Colon (tissue), 2 donors: Measurements from ENCODE around the gene THBS2.
"Not testable (repeated sequence)": the region's sequence is repeated elsewhere in the genome, so short reads cannot be mapped to it uniquely, and the experiment has no call there.

ENCODE experiments used
- FAIRE-seq: peaks from 2 replicates; lab custom pipeline; 2012; peaks lifted over from hg19 to GRCh38; lab: Jason Lieb, UNC
- donor health status: control.
- donor health status: control.

THBS2 gene

DNA sequence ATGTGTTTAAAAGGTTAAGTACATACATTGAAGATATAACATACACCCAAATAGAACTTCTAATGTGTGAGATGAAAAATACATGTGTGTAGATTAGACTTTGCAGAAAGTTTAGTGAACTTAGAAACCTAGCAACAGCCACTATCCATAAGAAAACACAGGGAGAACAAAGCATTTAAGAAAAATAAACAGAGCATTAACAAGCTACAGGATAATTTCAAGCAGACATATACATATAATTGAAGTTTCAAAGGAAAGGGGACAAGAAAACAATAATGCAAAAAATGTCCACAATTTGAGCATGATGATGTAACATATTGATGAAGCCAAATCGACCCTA is 18.2 kb upstream of the THBS2 start:
- no peak for FAIRE-seq

DNA sequence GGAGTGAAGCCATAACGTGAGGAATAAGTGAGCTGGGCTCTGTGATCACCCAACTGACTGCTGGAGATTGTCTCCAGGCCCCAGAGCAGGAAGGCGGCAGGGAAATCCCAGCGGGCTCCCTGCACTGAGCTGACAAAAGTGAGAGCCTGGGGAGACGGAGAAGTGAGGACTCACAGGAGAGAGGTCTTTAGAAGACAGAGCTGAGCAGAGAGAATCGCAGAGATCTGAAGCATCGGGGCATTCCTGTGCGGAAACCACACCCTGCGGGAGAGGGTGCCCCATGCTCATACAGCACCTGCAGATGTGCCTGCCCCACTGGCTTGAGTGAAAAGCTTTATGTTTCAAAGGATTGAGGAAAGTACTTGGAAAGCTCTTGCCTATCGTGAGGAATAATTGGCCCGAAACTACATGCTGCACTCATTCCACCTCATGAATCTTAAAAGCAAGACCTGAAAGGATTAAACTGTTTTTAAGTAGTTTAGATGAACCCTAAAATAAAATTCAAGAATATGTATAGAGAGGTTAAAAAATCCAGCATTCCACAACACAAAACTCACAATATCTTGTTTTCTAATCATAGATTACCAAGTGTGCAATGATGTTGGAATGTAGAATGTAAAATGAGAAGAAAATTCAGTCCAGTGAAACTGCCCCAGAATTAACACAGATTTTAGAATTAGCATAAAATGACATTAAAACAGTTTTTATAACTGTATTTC is 17.7 kb upstream of the THBS2 start:
- FAIRE-seq = no peak

DNA sequence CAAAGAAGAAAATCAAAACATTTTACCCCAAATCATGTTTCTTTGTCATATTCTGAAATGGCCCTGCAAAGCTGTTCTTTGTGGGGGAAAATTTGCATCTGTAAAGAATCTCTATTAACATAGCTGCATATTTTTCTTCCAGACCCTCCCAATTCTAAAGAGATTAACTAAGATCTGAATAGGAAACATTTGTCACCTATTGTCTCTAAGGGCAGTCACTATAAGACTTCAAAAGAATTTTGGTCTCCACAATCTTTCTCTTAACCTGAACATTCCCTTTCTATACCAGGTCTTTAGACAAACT is 16.4 kb upstream of the THBS2 start:
- not testable (repeated sequence) for FAIRE-seq

DNA sequence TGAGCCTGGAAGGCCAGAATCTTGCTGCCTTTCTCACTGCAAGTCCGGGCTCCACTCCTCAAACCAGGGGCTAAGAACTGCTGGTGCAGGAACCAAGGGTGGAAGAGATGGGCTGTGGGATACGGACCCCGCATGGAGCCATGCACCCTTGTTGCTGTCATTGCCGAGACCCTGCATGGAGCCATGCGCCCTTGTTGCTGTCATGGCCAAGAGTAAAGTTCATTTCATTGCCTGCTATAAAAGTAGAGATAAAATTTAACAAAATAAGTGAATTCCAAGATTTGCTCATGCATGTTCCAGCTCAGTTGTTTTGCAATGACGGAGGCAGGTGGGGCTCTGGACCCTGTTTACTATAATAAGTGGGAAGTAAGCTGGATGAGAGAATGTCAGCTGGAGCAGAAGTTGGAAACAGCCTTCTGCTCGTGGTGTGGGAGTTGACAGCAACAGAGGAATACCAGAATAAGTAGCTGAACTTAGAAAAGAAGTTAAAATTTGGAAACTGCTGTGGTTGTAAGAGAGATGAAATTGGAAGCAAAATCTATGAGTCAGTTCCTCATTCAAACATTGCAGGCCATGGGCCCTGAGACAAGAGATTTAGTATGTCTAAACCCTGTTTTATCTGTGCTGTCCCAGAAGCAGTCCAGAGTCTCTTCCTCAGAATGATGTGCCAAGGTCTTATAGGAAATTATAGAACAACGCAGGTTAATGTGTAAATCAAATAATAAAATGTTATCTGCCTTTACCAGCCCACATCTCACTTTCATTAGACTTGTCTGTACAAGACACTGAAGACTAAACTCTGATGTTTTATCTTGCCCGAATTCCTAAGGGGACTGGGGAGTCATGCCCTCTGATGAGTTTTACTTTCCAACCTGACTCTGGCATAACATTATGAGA is 15.8 kb upstream of the THBS2 start:
- no peak for FAIRE-seq

DNA sequence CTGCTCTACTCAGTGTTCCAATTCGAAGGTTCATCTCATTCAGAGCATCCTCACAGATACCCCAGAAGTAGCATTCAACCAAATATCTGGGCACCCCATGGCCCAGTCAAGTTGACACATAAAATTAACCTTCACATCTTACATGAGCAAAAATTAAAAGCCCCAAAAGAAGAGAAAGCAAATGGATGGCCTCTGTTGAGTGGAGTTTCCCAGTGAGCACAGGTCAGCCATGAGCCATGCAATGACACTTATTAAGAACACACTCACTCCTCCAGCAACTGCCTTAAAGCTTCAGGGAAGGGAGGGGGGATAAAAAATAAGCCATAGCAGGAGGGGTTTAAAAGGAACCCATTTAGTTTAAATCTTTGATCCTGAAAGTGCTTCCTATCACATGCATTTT is 14.6 kb upstream of the THBS2 start:
- FAIRE-seq = no peak

DNA sequence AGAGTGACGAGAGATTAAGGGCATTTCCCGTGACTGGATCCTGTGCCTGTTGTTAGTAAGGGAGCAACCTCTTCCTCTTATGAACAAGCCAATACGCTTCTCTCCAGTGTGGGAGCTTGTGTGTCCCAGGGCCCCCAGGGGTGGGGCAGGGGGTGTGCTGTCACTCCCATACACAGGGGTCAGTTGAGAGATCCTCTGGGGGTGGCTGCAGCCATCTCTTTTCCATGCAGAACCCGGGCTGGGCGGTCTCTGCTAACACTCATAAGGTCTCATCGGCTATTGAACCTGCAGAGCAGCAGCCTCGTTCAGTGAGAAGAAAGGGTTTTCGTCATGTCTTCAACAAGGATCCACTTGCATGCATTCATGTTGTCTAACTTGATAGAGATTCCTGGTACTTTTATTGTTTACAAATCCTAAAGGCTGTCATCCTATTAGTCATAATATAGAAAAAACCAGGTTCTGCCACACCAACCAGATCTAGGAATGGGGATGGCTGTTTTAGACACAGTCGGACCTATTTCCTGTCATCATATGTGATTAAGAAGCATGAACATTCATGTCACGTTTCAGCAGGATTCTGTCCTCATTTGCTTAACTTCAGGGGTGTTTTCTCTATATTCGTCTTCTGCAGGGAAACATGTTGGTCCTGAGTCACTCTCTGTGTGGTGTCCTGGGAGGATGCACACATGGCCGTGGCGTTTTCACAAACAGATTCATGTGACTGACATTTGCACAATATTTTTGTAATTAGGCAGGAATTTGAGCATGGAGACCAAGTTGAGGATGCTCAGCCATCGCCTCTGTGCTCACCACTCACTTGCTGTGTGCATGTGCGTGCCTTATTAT is 13.3 kb upstream of the THBS2 start:
- no peak for FAIRE-seq

DNA sequence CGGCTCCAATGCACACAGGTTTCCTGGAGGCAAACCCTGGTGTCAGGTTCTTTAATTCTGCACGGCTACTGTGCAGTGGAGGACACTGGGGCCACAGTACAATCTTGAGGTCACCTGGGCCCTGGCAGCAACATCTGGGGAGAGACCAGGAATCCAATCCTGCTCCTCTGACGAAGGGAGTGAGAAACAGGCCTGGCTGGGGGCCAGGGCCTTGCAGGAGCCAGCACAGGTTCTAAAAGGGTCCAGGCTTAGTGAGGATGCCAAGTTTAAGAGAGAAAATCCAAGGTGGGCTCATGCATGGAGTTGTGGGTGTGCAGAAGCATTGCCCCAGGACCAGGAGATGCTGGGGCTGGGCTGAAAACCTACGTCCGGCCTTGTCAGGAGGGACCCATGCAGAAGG is 12.6 kb upstream of the THBS2 start:
- FAIRE-seq = no peak

DNA sequence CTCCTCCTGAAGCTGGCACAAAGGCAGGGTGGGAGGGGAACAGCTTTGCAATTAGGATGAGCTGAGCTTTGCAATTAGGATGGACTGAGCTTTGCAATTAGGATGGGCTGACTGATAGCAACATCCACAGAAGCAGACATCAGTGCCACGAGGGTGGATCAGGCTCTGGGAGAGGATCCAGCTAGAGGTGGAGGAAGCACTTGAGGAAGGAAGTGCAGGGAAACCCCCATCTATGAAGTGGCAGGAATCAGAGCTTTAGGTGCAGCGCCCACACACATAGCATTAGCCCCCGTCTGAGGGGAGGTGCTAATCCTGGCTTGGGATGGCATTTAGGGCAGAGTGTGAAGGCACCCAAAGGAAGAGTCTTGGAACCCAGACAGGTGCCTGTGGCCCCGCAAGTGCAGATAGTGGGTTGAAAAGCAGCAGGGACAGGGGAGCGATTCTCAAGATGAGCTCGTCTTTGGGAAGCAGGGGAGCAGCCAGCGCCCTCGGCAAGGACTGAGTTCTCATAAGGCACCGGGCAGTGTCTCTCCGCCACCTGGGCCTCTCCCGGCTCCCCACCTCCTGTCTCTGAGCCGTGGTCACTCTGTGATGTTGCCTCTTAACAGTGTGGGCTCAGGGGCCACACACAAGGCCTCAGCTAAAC is 12.0 kb upstream of the THBS2 start:
- no peak for FAIRE-seq

DNA sequence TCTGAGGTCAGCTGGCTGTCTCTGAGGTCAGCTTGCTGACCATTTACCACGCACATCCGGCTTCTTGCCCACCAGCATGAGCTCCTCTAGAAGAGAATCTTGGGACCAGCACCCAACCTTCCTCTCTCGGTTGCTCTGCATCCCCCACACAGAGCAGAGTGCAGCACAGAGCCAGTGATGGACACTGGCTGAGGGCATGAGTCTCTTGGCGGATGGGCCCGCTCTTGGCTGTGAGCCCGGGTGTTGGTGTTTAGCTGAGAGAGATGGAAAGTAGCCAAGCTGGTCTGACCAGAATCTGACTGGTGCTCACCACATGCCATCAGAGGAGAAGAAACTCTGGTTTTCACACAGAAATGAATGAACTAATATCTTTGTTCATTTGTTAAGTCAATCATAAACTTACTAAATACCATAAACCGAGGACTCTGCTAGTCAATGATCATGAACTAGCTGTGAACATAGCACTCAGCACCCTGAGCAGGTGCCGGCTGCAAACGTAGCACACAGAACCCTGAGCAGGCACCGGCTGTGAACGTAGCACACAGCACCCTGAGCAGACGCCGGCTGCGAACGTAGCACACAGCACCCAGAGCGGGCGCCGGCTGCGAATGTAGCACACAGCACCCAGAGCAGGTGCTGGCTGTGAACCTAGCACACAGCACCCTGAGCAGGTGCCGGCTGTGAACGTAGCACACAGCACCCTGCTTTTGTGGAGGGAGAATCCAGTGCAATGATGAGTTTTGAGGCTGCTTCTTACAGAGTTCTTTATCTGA is 10.4 kb upstream of the THBS2 start:
- FAIRE-seq = no peak

DNA sequence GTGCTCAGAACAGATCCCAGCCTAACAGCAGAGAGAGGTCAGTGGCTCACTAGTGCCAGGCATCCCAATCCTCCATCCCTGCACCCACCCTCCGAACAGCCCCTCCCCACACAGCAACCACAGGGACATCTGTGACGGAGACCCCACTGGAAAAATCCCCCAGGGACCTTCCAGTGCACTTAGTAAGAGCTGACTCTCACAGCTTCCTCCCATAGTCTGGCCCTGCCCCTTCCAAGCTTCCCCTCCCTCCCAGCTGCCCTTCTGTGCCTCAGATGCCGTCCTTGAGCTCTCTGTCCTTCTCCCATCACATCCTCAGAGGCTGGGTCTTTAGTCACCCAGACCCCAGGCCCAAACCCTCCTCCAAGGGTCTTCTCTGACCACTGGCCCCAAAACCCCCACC is 9.7 kb upstream of the THBS2 start:
- no peak for FAIRE-seq

DNA sequence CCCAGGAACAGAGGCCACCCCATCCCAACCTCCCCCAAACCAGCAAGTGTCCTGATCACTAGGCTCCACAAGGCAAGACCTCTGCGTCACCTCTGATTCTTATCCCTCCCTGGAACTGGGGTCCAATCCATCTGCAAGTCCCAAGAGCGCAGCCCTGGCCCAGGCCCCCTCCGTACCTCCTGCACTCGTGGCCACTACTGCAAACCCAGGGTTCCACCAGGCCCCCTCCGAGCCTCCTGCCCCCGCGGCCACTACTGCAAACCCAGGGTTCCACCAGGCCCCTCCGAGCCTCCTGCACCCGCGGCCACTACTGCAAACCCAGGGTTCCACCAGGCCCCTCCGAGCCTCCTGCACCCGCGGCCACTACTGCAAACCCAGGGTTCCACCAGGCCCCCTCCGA is 9.0 kb upstream of the THBS2 start:
- not testable (repeated sequence) for FAIRE-seq

DNA sequence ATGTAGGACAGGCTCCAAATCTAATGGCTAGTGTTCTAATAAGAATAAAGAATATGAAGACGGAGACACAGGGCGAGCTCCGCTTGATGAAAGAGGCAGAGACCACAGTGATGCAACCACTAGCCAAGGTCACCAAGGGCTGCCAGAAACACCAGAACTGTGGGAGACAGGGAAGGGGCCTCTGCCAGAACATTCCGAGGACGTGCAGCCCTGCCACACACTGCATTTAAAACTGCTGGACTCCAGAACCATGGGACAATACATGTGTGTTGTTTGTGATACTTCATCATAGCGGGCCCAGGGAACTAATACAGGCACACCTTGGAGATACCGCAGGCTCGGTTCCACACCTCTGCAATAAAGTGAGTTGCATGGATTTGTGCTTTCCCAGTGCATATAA is 2.9 kb upstream of the THBS2 start:
- FAIRE-seq = no peak

DNA sequence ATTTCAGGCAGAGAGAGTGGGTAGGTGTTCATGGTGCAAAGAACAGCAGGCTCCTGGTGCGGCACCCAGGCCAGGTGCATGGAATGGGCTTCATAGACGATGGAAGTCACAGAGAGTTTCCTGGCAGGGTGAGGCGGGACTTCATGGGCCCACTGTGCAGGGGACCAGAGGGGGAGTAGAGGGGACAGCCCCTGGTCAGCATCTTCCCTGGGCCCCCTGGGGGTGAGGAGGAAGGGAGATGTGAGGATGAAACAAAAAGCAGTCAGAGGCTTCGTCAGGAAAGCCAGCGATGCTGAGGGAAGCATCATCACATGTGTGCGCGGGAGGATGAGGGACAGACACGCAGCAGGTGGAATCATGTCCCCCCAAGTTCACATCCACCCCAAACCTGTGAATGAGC is 2.4 kb upstream of the THBS2 start:
- FAIRE-seq = no peak

DNA sequence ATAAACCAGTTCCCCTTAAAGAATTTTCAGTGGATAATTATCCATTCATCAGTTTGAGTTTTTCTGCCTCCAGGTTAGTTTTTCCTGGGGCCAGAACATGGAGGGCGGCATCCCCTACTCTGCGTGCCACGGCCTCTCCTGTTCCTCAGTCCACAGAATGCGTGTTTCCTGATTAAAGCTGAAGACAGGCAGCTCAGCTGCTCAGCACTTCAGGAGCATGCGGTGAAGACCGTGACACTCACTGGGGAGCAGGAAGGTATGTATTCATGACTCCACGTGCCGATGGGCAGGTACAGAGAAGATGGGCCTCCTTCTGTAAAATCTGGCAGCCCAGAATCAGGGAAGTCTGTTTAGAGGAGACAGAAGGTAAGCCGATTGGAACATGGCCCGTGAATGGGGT is 2.0 kb upstream of the THBS2 start:
- FAIRE-seq = no peak

DNA sequence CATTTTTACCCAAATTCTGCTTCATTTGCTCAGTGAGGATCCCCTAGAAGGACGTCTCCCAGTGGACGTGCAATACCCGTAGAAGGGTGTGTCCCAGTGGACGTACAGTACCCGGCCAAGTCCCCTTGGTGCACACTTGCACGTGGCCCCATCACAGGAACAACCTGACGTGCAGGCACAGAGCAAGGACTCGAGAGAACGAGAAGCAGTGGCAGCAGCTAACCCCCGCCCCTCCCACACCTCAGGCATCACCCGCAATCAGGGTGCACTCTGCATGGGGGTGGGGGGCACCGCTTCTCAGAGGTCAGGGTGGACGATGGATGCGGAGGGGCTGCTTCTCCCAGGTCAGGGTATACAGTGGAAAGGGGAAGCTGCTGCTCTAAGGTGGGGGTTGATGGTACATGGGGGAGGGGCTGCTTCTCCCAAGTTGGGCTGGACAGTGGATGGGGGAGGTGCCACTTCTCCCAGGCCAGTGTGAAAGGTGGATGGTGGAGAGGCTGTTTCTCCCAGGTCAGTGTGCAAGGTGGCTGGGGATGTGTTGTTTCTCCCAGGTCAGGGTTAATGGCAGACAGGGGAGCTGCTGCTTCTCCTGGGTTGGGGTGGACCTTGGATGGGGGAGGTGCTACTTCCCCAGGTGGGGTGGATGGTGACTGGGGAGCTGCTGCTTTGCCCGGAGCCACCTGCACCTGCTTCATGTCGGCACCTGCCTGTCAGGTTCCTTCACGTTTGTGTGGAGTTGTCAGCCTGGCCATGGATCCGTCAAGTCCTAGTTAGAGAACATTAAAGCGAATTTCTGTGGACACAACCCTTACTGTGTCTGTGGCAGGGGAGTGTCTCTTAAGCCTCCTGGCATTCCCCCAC is 1.0 kb upstream of the THBS2 start:
- no peak for FAIRE-seq

DNA sequence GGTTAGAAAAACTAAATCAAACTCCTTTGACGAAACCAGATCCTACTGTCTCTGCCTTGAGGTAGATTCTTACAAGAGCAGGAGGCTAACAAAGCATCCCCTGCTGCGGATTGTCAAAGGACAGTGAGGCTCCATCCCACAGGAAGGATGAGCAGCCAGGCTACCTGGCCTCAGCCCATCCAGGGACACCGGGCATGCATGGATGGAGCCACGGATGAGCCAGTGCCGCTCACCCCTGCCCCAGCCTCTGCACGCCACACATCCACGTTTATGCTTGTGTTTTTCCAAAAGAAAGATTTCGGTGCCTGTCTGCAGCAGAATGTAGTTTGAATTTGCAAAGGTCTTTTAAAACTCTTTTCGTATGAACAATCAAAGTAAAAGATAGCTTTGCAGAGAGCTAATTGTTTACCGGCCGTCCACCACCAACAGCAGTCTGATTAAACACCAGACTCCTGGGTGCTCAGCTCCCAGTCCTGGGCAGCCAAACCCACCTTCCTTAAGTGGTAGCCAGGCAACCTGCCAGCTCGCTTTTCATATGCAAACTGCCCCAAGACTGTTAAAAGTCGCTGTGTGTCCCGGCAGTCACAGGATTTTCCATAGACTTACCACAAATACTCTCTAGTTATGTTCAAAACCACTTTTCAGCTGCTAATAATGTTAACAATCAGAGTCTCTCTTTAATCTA is 999 bp downstream of the THBS2 start:
- FAIRE-seq = no peak

DNA sequence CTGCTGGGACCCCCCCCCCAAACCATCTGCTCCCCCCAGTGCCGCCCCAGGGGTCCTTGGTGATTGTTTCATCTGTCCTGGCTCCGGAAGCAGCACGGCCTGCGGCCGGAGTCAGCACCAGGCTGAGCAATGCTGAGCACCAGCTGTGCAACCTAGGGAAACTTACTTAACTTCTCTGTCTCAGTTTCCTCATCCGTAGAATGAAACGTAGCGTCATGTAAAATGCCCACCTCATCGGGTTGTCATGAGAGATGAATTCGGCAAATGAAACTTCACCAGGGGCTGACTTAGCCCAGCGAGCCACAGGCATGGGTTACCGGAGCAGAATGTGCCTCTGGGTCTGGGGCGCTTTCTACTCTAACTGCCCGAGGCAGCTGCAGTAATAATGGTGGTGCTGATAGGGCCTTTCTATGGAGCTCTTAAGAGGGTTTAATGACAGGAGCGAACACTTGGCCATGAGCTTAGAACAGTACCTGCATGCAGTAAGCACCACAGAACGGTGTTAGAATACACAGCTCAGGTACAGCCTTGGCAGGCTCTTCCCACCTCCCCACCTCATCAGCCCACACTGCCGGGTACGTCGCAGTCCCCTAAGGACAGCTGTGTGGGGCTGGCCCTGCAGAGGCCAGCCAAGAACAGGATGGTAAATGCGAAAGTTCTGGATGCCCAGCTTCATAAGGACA is 1.7 kb downstream of the THBS2 start:
- FAIRE-seq = no peak

DNA sequence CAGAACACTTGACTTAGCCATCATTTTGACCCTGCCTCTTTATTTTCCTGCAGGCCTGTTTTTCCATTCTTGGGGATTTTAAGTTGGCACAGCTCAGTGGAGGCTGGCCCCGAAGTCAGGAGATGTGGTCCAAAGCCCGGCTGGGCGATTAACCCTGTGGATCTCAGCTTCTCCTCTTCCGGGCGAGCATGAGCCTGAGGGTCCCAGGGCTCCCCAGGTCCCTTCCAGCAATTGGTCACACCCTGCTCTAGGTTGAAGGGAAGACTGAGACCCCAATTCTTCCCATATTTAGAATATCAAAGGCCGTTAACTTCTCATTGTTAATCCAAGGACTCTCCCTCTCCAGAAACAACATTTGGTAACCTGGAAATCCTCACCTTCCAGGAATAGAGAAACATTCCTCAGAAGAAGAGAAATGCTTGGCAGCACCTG is 2.3 kb downstream of the THBS2 start:
- no peak for FAIRE-seq

DNA sequence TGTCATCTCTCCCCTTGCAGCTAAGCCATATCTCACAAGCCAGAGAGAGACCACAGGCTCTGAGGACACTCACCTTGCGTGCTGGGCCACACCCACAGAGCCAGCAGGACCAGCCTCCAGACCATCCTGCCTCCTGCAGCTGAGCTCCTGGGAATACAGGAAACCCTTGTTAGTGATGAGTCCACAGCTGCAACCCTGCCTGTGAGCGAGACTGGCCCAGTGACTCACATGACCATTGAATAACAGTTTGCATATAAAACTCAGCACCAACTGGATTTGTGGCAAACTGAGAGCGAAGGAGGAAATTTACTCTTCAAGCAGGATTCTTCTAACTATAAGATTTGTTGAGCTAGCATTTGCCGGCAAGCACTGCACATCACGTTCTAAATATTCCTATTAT is 3.0 kb downstream of the THBS2 start:
- FAIRE-seq = no peak

DNA sequence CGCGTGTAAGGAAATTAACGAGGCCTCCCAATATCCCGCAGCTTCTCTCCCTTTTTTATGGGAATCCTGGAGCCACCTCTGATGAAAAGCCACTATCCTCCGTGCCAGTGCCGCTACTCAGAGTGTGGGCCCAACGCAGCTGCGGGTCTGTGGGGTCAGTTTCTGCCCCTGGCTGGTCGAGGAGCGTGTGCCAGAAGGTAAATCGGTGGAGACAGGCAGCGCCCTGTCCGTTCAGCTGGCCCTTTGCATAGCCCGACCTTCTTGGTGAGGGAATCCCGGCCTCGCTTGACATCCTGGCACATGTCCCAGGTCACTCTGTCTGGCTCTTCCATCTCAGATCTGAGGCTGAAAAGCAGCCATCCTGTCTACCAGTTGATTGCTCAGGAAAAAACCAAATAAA is 4.6 kb downstream of the THBS2 start:
- FAIRE-seq = no peak
